ENCODE measurements around the gene BGN. TPM values are rescaled to one million over a fixed set of nuclear protein-coding genes. Genes with fewer than 3 reads are reported as not detected.

BGN gene
- total RNA-seq, 1 experiment from 2014 or later, result 0.37 TPM

GRCh38 chrX:153523269-153523668 lies 28.5 kb downstream of the BGN start:
- H3K27ac ChIP-seq (ENCODE audit: low read depth, low read length), result no peak overlapping the region
- intact Hi-C loops (cut with micrococcal nuclease), result no loop called here
- no peak for ATAC-seq
- no TSS peak for BruUV-seq (replicated peaks)
- no peaks in the 10 kb centered on the region for H3K27me3 ChIP-seq (ENCODE audit: insufficient read depth, low read length)
- H3K4me3 ChIP-seq (replicated peaks in 1 of 2; ENCODE audit: low read depth in 1 of 2, low read length in 2 of 2), result no peak overlapping the region
- H3K9me3 ChIP-seq (ENCODE audit: control insufficient read depth in 1 of 2, insufficient read depth in 1 of 2, low read depth in 1 of 2, low read length in 2 of 2), result no peaks in the 10 kb centered on the region
- ChIA-PET POLR2A (no interaction called here), RAD21 (ENCODE audit: low non-redundant PET in 1 of 2, low total read pairs in 2 of 2, uncharacterized antibody in 2 of 2, unreplicated experiment in 2 of 2) (no interaction called here), CTCF (no interaction called here)
- no peaks in the 10 kb centered on the region for H3K36me3 ChIP-seq (ENCODE audit: control insufficient read depth in 1 of 2, insufficient read depth in 2 of 2, low read length in 2 of 2)
- DNase-seq (ENCODE audit: low read depth, low spot score), result no peak
- no peaks in the 10 kb centered on the region for H3K9me2 ChIP-seq (ENCODE audit: insufficient read depth)
- H3K4me2 ChIP-seq (ENCODE audit: low read length), result no peak overlapping the region
- no peaks in the 10 kb centered on the region for H4K20me1 ChIP-seq (ENCODE audit: insufficient read depth)
- H2AFZ ChIP-seq (ENCODE audit: low read depth, low read length, poor library complexity, severe bottlenecking), result no peak overlapping the region
- TF ChIP-seq EZH2 (IDR thresholded peaks at IDR 0.05) (no peak), FOSL1 (IDR thresholded peaks at IDR 0.05; ENCODE audit: low read depth) (no peak), ATF3 (IDR thresholded peaks at IDR 0.05) (no peak), POLR2AphosphoS5 (IDR thresholded peaks at IDR 0.05; ENCODE audit: low read depth, low read length) (no peak), ZBTB33 (IDR thresholded peaks at IDR 0.05; ENCODE audit: extremely low read depth, insufficient replicate concordance, low read length) (no peak), EZH2phosphoT487 (IDR thresholded peaks at IDR 0.05; ENCODE audit: borderline replicate concordance) (no peak), YY1 (IDR thresholded peaks at IDR 0.05; ENCODE audit: extremely low read depth, insufficient replicate concordance, low read depth, low read length) (no peak), POLR2A (IDR thresholded peaks at IDR 0.05; ENCODE audit: borderline replicate concordance, extremely low read depth, insufficient read depth, insufficient read length) (no peak), ZNF274 (IDR thresholded peaks at IDR 0.05; ENCODE audit: low read depth, low read length) (no peak)
- no peaks in the 10 kb centered on the region for H3K4me1 ChIP-seq (ENCODE audit: control insufficient read depth in 1 of 2, insufficient read depth in 2 of 2, low read length in 2 of 2)
- H3K79me2 ChIP-seq (ENCODE audit: insufficient read depth, low read length), result no peaks in the 10 kb centered on the region
- H3K9ac ChIP-seq (ENCODE audit: low read length), result no peak overlapping the region

Measured in HCT116 (cell line).